KMS-11 (cell line): ENCODE data around the gene ENTREP1.

ENCODE experiments used
- H2AFZ ChIP-seq: fragments of 200-600 bp; sonication (generic); 2 replicates; pipeline ENCODE4 v1.6.1; 2016; ENCODE audit warnings: antibody characterized with exemption, mixed run types, low read depth
- H3K27ac ChIP-seq: fragments of 200-600 bp; sonication (generic); 2 replicates; pipeline ENCODE4 v1.6.1; 2016; ENCODE audit warnings: mild to moderate bottlenecking, mixed run types
- H3K27me3 ChIP-seq: fragments of 200-600 bp; sonication (generic); 2 replicates; pipeline ENCODE4 v1.6.1; 2017; ENCODE audit warnings: mild to moderate bottlenecking, low read depth, mixed run types, moderate library complexity; ENCODE audit not compliant: insufficient read depth
- H3K36me3 ChIP-seq: fragments of 200-600 bp; sonication (generic); 2 replicates; pipeline ENCODE4 v1.6.1; 2017; ENCODE audit warnings: mild to moderate bottlenecking, mixed run types; ENCODE audit not compliant: insufficient read depth
- H3K4me1 ChIP-seq: fragments of 200-600 bp; sonication (generic); 2 replicates; pipeline ENCODE4 v1.6.1; 2016; ENCODE audit warnings: mild to moderate bottlenecking, low read depth, mixed run types; ENCODE audit not compliant: poor library complexity, severe bottlenecking
- H3K4me2 ChIP-seq: fragments of 200-600 bp; sonication (generic); 2 replicates; pipeline ENCODE4 v1.7.0; 2016; ENCODE audit warnings: mild to moderate bottlenecking, mixed run types
- H3K4me3 ChIP-seq: fragments of 200-600 bp; sonication (generic); IDR thresholded peaks from 2 replicates; pipeline ENCODE4 v1.6.1; 2017; ENCODE audit warnings: low read depth, low read length, mixed read lengths; ENCODE audit not compliant: insufficient read depth
- H3K79me2 ChIP-seq: fragments of 200-600 bp; sonication (generic); 2 replicates; pipeline ENCODE4 v1.6.1; 2016; ENCODE audit warnings: low read depth, mixed run types; ENCODE audit not compliant: insufficient read depth
- H3K9ac ChIP-seq: fragments of 200-600 bp; sonication (generic); 2 replicates; pipeline ENCODE4 v1.6.1; 2016; ENCODE audit warnings: mild to moderate bottlenecking, mixed run types
- H4K20me1 ChIP-seq: fragments of 200-600 bp; sonication (generic); 2 replicates; pipeline ENCODE4 v1.6.1; 2016; ENCODE audit warnings: mild to moderate bottlenecking, mixed run types; ENCODE audit not compliant: insufficient read depth
- CTCF ChIP-seq: fragments of 200-600 bp; sonication (generic); conservative IDR thresholded peaks from 2 replicates; pipeline ENCODE4 v1.6.1; 2017; ENCODE audit warnings: low read depth, mild to moderate bottlenecking, antibody characterized with exemption, low read length, moderate library complexity, mixed read lengths

Gene ENTREP1

GRCh38 chr9:69324549-69325401, at the start of gene ENTREP1:
Gene ENTREP1 (plus strand): TSS chr9:69325215. CDS start chr9:69325310, 95 bp downstream.
- H3K36me3 ChIP-seq, result no peaks in the 10 kb centered on the region
- H3K4me2 ChIP-seq, result no peak within 1 kb of the TSS
- TF ChIP-seq CTCF, result no peak
- no peaks in the 10 kb centered on the region for H3K79me2 ChIP-seq
- H3K9ac ChIP-seq, result no peak within 1 kb of the TSS
- H4K20me1 ChIP-seq, result no peaks in the 10 kb centered on the region
- no peak within 1 kb of the TSS for H3K27ac ChIP-seq
- H3K4me3 ChIP-seq, result no peak within 1 kb of the TSS
- H3K4me1 ChIP-seq, result no peaks in the 10 kb centered on the region
- H3K27me3 ChIP-seq, result no peaks in the 10 kb centered on the region
- H2AFZ ChIP-seq, result no peak within 1 kb of the TSS

- Histone ChIP-seq H2AFZ (no peak overlapping the region), H4K20me1 (no peaks in the 10 kb centered on the region), H3K4me2 (no peak overlapping the region), H3K79me2 (no peaks in the 10 kb centered on the region), H3K27ac (no peak overlapping the region), H3K4me1 (no peaks in the 10 kb centered on the region), H3K4me3 (no peak overlapping the region), H3K9ac (no peak overlapping the region), H3K36me3 (no peaks in the 10 kb centered on the region), H3K27me3 (no peaks in the 10 kb centered on the region)
- TF ChIP-seq CTCF, result no peak
These were observed 48.2 kb upstream of the ENTREP1 start for GRCh38 chr9:69276775-69277174.

- Histone ChIP-seq H3K27me3 (no peaks in the 10 kb centered on the region), H4K20me1 (no peaks in the 10 kb centered on the region), H3K79me2 (no peaks in the 10 kb centered on the region), H2AFZ (no peak overlapping the region), H3K4me1 (no peaks in the 10 kb centered on the region), H3K27ac (no peak overlapping the region), H3K4me3 (no peak overlapping the region), H3K4me2 (no peak overlapping the region), H3K9ac (no peak overlapping the region), H3K36me3 (no peaks in the 10 kb centered on the region)
- TF ChIP-seq CTCF, result no peak
These were observed 45.8 kb upstream of the ENTREP1 start for GRCh38 chr9:69279084-69279731.

- Histone ChIP-seq H3K27me3 (no peaks in the 10 kb centered on the region), H3K79me2 (no peaks in the 10 kb centered on the region), H3K27ac (no peak overlapping the region), H4K20me1 (no peaks in the 10 kb centered on the region), H3K4me1 (no peaks in the 10 kb centered on the region), H3K4me3 (no peak overlapping the region), H3K36me3 (no peaks in the 10 kb centered on the region), H2AFZ (no peak overlapping the region), H3K9ac (no peak overlapping the region), H3K4me2 (no peak overlapping the region)
- no peak for TF ChIP-seq CTCF
These were observed 45.3 kb upstream of the ENTREP1 start for GRCh38 chr9:69279733-69280132.
